Measurements from ENCODE around the gene G0S2. TPM values are rescaled to one million over a fixed set of nuclear protein-coding genes. Genes with fewer than 3 reads are reported as not detected.
A peak's percentile ranks its signal among the peaks of the same experiment; 100 is the strongest.
"Not testable (repeated sequence)": the region's sequence is repeated elsewhere in the genome, so short reads cannot be mapped to it uniquely, and the experiment has no call there.

Gene G0S2
- total RNA-seq, 4 donors from 2014 or later = 6.0 to 95.2 (median 11.0) TPM

DNA sequence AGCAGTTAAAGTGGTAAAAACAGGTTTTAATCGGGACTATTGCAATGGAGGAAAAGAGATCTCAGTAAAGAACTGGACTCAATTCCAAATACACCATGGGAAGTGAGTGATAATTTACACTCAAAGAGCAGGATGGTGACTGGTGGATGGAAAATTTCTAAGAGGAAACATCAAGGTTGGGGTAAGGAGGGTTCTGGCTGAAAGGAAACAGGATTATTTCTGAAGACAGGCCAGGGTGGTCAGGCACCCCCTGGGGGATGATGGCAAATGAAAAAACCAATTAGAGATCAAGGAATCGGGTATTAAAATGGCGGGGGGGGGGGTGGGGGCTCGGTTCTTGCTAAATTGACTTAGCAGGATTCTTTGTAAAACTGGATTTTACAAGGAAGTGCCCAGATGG lies 17.1 kb downstream of the G0S2 start:
- Histone ChIP-seq H3K36me3 (no peaks in the 10 kb centered on the region), H3K27me3 (no peaks in the 10 kb centered on the region), H3K9me3 (no peaks in the 10 kb centered on the region), H3K4me1 (peaks cover 0 to 4% (median 0%) of the 10 kb centered on the region in 3 donors), H3K27ac (no peak overlapping the region), H3K4me3 (no peak overlapping the region)
- 33% methylated on average over 4 of the region's 4 CpGs; no CpG with 5 or more reads in 1 of the 2 donors for WGBS, 2 donors (ENCODE audit: low coverage in 1 of 2)
- TF ChIP-seq EP300 (IDR thresholded peaks at IDR 0.05) (no peak), POLR2A (IDR thresholded peaks at IDR 0.05) (no peak), POLR2AphosphoS5 (IDR thresholded peaks at IDR 0.05) (no peak)
- TF ChIP-seq, protein P1, sequence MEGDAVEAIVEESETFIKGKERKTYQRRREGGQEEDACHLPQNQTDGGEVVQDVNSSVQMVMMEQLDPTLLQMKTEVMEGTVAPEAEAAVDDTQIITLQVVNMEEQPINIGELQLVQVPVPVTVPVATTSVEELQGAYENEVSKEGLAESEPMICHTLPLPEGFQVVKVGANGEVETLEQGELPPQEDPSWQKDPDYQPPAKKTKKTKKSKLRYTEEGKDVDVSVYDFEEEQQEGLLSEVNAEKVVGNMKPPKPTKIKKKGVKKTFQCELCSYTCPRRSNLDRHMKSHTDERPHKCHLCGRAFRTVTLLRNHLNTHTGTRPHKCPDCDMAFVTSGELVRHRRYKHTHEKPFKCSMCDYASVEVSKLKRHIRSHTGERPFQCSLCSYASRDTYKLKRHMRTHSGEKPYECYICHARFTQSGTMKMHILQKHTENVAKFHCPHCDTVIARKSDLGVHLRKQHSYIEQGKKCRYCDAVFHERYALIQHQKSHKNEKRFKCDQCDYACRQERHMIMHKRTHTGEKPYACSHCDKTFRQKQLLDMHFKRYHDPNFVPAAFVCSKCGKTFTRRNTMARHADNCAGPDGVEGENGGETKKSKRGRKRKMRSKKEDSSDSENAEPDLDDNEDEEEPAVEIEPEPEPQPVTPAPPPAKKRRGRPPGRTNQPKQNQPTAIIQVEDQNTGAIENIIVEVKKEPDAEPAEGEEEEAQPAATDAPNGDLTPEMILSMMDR (IDR thresholded peaks at IDR 0.05) = no peak
- no peak for ATAC-seq

DNA sequence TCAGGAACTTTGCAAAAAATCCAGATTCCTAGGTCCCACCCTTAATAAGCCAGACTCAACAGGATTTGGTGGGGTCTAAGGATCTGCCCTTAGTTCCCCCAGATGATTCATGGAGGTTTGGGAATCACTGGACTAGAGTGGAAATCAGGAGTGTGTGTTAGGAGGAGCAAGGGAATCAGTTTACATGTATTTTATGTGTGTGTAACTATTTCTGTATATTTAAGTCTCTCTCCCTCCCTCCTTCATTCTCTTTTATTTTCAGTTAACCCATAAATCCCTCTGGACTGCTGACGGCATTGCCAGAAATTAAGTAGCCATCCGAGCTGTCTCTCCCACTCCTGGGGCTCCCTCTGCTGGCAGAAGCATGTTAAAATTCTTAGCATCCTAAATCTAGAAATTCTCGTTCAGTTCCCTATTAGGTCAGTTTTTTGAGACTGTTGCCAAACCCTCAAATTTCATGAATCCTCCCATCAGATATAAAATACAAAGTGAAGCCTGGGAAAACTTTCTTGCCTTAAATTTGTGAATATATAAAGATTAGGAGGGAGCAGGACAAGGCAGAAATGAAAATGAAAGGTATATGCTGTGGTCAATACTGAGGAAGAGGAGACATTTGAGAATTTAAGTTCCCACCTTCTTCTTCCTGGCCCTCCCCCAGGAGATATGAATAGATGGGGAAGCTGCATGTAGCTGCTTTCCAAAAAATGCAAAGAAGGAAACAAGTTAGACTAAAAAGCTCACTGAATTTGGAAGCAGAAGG lies 17.7 kb downstream of the G0S2 start:
- peak; percentile 39 for ATAC-seq
- no peaks in the 10 kb centered on the region for H3K9me3 ChIP-seq
- no peak overlapping the region for H3K27ac ChIP-seq
- no peaks in the 10 kb centered on the region for H3K36me3 ChIP-seq
- H3K4me1 ChIP-seq = peaks cover 0 to 4% (median 0%) of the 10 kb centered on the region in 3 donors
- TF ChIP-seq POLR2AphosphoS5 (IDR thresholded peaks at IDR 0.05) = no peak
- TF ChIP-seq, protein P1 (IDR thresholded peaks at IDR 0.05) = peak; percentile 77 to 84 (median 81)
- no peaks in the 10 kb centered on the region for H3K27me3 ChIP-seq
- WGBS, 2 donors (ENCODE audit: low coverage in 1 of 2) = 0% methylated on average over 3 of the region's 3 CpGs
- H3K4me3 ChIP-seq = no peak overlapping the region

DNA sequence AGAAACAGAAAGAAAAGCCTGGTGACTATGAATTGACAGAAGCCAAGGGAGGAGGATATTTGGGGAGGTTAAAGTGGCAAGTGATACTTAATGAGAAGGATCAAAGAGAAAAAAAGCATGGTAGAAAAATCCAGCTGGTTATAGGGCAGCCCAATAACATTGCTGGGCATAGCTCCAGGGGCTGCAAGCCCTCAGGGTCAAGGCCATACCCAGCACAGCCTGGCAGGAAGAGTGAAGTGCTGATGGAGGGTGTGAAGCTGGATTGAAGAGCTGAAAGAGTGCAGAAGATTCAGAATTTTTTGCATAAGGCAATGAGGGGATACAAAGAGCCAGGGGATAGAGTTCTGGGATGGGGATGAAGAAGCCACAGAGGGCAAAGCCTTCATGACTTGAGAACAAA lies 21.5 kb downstream of the G0S2 start:
- Histone ChIP-seq H3K4me3 (no peak overlapping the region), H3K27me3 (peaks cover 4% of the 10 kb centered on the region), H3K27ac (no peak overlapping the region), H3K36me3 (no peaks in the 10 kb centered on the region), H3K9me3 (no peaks in the 10 kb centered on the region), H3K4me1 (peaks cover 0 to 4% (median 0%) of the 10 kb centered on the region in 3 donors)
- no peak for ATAC-seq
- TF ChIP-seq POLR2AphosphoS5 (IDR thresholded peaks at IDR 0.05) (no peak), POLR2A (IDR thresholded peaks at IDR 0.05) (no peak), EP300 (IDR thresholded peaks at IDR 0.05) (no peak)
- TF ChIP-seq, protein P1 (IDR thresholded peaks at IDR 0.05) = no peak

DNA sequence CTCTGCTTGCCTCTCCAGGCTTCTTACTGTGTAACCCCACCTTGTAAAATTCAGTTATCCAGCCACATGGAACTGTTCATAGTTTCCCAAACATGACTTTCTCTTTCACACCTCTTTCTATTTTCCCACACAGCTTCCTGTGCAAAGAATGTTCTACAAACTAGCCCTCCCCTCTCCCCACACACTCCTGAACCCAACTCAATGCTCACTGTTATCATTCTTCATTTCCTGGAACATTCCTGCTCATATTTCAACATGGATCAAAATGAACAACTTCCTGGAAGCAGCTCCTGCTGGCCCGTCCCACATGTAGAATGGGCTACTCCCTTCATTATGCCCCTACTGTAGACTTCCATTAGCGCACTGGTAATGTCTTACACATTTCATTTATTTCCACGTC lies 21.9 kb downstream of the G0S2 start:
- peaks cover 0 to 4% (median 0%) of the 10 kb centered on the region in 3 donors for H3K4me1 ChIP-seq
- no peaks in the 10 kb centered on the region for H3K9me3 ChIP-seq
- H3K4me3 ChIP-seq = no peak overlapping the region
- no peak for ATAC-seq
- 74 to 100% methylated on average over 1 to 3 of the region's 3 CpGs for WGBS, 2 donors (ENCODE audit: low coverage in 1 of 2)
- TF ChIP-seq POLR2A (IDR thresholded peaks at IDR 0.05) (no peak), POLR2AphosphoS5 (IDR thresholded peaks at IDR 0.05) (no peak), EP300 (IDR thresholded peaks at IDR 0.05) (no peak)
- TF ChIP-seq, protein P1 (IDR thresholded peaks at IDR 0.05) = no peak
- H3K27ac ChIP-seq = no peak overlapping the region
- peaks cover 4% of the 10 kb centered on the region for H3K27me3 ChIP-seq
- H3K36me3 ChIP-seq = no peaks in the 10 kb centered on the region

DNA sequence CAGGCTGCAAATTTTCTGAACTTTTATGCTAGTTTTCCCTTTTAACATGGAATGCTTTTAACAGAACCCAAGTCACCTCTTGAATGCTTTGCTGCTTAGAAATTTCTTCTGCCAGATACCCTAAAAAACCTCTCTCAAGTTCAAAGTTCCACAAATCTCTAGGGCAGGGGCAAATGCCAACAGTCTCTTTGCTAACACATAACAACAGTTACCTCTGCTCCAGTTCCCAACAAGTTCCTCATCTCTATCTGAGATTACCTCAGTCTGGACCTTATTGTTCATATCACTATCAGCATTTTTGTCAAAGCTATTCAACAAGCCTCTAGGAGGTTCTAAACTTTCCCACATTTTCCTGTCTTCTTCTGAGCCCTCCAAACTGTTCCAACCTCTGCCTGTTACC lies 25.5 kb downstream of the G0S2 start:
- not testable (repeated sequence) for H3K4me3 ChIP-seq, H3K27ac ChIP-seq, H3K9me3 ChIP-seq, H3K27me3 ChIP-seq, H3K36me3 ChIP-seq, ATAC-seq, H3K4me1 ChIP-seq

Data from gastroesophageal sphincter (tissue), 4 donors.